ENCODE data around the gene RHBDD3. TPM values are rescaled to one million over a fixed set of nuclear protein-coding genes. Genes with fewer than 3 reads are reported as not detected.

RHBDD3 gene
- polyA plus RNA-seq, 3 donors = 4.0 to 11.1 (median 4.8) TPM

DNA sequence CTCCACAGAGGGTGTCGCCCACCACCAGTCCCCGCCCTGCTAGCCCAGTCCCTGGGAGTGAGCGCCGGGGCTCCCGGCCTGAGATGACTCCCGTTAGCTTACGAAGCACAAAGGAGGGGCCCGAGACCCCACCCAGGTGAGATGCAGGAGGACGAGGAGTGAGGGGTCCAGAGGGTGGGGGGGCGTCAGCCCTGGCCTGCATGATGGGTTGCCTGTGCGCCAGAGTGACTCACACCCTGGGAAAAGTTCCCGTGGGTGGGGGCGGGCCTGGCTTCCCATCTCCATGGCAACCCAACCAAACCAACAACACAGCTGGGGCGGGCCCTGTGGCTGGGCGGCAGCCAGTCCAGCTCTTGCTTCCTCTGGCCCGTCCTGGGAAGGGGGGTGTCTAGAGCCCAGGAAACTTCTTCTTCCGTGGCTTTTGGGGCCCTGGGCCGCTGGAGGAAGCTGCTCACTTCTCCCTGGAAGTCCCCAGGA lies 43.1 kb upstream of the RHBDD3 start:
- peak; percentile 97 to 100 (median 98) for DNase-seq
- Mint-ChIP-seq H3K27ac (peak overlapping the region; percentile 79 to 95 (median 86)), H3K36me3 (peaks cover 18 to 22% of the 10 kb centered on the region in 2 donors), H3K9me3 (peaks cover 4 to 26% (median 18%) of the 10 kb centered on the region in 7 donors), H3K4me1 (peaks cover 59% of the 10 kb centered on the region), H3K27me3 (ENCODE audit: low read depth in 3 of 3) (peaks cover 32 to 66% (median 49%) of the 10 kb centered on the region in 3 donors), H3K4me3 (peak overlapping the region; percentile 51 to 70)
- Histone ChIP-seq H3K9me3 (replicated peaks in 1 of 2; ENCODE audit: control insufficient read depth in 1 of 2, insufficient read depth in 1 of 2, low read length in 2 of 2) (peaks cover 4 to 13% of the 10 kb centered on the region in 2 donors), H3K9ac (ENCODE audit: insufficient read depth, low read length, poor library complexity, severe bottlenecking) (peak overlapping the region; percentile 55), H4K20me1 (ENCODE audit: insufficient read depth, low read length) (no peaks in the 10 kb centered on the region), H3K79me2 (ENCODE audit: insufficient read depth, low read length) (no peaks in the 10 kb centered on the region), H3K27me3 (ENCODE audit: control insufficient read depth in 2 of 2, insufficient read depth in 2 of 2, low read length in 2 of 2) (peaks cover 17 to 54% of the 10 kb centered on the region in 2 donors), H3K4me1 (ENCODE audit: control insufficient read depth in 1 of 2, insufficient read depth in 2 of 2, low read length in 2 of 2) (peaks cover 53 to 96% of the 10 kb centered on the region in 2 donors), H3K4me3 (replicated peaks in 1 of 3; ENCODE audit: low read depth in 2 of 3, low read length in 3 of 3) (peak overlapping the region in 1 of 3 experiments; percentile 29), H3K36me3 (replicated peaks in 1 of 2; ENCODE audit: control insufficient read depth in 1 of 2, insufficient read depth in 2 of 2, low read length in 2 of 2) (no peaks in the 10 kb centered on the region), H3K27ac (ENCODE audit: low read depth in 1 of 2, low read length in 2 of 2) (peak overlapping the region; percentile 31 to 75), H2AFZ (ENCODE audit: insufficient read depth, low read depth, low read length, poor library complexity, severe bottlenecking) (no peak overlapping the region), H3K4me2 (replicated peaks; ENCODE audit: extremely low read depth, low read length, poor library complexity, severe bottlenecking) (peak overlapping the region; percentile 64)
- WGBS (ENCODE audit: insufficient coverage) = 22% methylated on average over 9 of the region's 18 CpGs
- intact Hi-C loops (cut with micrococcal nuclease) = loop anchor here in 1 of 2 donors (5.0 kb wide), 1 partner anchor 76 kb away; the partner anchor contains the start of gene AP1B1
- TF ChIP-seq, protein P1, sequence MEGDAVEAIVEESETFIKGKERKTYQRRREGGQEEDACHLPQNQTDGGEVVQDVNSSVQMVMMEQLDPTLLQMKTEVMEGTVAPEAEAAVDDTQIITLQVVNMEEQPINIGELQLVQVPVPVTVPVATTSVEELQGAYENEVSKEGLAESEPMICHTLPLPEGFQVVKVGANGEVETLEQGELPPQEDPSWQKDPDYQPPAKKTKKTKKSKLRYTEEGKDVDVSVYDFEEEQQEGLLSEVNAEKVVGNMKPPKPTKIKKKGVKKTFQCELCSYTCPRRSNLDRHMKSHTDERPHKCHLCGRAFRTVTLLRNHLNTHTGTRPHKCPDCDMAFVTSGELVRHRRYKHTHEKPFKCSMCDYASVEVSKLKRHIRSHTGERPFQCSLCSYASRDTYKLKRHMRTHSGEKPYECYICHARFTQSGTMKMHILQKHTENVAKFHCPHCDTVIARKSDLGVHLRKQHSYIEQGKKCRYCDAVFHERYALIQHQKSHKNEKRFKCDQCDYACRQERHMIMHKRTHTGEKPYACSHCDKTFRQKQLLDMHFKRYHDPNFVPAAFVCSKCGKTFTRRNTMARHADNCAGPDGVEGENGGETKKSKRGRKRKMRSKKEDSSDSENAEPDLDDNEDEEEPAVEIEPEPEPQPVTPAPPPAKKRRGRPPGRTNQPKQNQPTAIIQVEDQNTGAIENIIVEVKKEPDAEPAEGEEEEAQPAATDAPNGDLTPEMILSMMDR (IDR thresholded peaks at IDR 0.05) = no peak

DNA sequence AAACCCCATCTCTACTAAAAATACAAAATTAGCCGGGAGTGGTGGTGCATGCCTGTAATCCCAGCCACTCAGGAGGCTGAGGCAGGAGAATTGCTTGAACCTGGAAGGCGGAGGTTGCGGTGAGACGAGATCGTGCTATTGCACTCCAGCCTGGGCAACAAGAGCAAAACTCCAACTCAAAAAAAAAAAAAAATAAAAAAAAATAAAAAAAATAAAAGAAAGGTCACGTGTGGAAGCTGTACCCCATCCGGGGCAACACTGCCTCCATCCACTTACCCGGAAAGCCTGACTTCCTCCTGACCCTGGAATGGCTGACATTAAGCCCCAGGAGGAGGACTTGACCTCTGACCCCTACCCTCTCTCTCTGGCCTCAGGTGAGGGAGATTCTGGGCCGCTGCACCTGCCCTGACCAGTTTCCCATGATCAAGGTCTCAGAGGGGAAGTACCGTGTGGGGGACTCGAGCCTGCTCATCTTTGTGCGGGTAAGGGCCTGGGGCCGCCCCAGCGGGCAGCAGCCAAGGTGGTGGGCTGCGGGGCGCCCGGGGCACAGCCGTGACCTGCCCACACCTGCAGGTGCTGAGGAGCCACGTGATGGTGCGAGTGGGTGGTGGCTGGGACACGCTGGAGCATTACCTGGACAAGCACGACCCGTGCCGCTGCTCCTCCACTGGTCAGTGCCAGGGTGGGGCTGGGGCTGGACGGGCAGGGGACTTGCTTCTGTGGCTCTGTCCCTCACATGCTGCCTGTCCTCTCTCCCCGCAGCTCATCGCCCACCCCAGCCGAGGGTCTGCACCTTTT lies 42.5 kb upstream of the RHBDD3 start:
- TF ChIP-seq, protein P1 (IDR thresholded peaks at IDR 0.05) = no peak
- H3K79me2 ChIP-seq (ENCODE audit: insufficient read depth, low read length) = no peaks in the 10 kb centered on the region
- H4K20me1 ChIP-seq (ENCODE audit: insufficient read depth, low read length) = no peaks in the 10 kb centered on the region
- no peak overlapping the region for H2AFZ ChIP-seq (ENCODE audit: insufficient read depth, low read depth, low read length, poor library complexity, severe bottlenecking)
- H3K9ac ChIP-seq (ENCODE audit: insufficient read depth, low read length, poor library complexity, severe bottlenecking) = peak overlapping the region; percentile 55
- Mint-ChIP-seq H3K4me3 (peak overlapping the region in 1 of 2 donors; percentile 46), H3K27ac (peak overlapping the region; percentile 63 to 94 (median 86)), H3K27me3 (ENCODE audit: low read depth in 3 of 3) (peaks cover 36 to 67% (median 54%) of the 10 kb centered on the region in 3 donors), H3K4me1 (peaks cover 60% of the 10 kb centered on the region), H3K36me3 (peaks cover 19 to 23% of the 10 kb centered on the region in 2 donors), H3K9me3 (peaks cover 4 to 26% (median 17%) of the 10 kb centered on the region in 7 donors)
- H3K4me2 ChIP-seq (replicated peaks; ENCODE audit: extremely low read depth, low read length, poor library complexity, severe bottlenecking) = peak overlapping the region; percentile 64
- peaks cover 4 to 11% of the 10 kb centered on the region in 2 donors for H3K9me3 ChIP-seq (replicated peaks in 1 of 2; ENCODE audit: control insufficient read depth in 1 of 2, insufficient read depth in 1 of 2, low read length in 2 of 2)
- DNase-seq = peak in 1 of 3 donors; percentile 29
- H3K4me3 ChIP-seq (replicated peaks in 1 of 3; ENCODE audit: low read depth in 2 of 3, low read length in 3 of 3) = peak overlapping the region in 1 of 3 experiments; percentile 29
- H3K4me1 ChIP-seq (ENCODE audit: control insufficient read depth in 1 of 2, insufficient read depth in 2 of 2, low read length in 2 of 2) = peaks cover 52 to 95% of the 10 kb centered on the region in 2 donors
- peak overlapping the region; percentile 31 to 65 for H3K27ac ChIP-seq (ENCODE audit: low read depth in 1 of 2, low read length in 2 of 2)
- H3K27me3 ChIP-seq (ENCODE audit: control insufficient read depth in 2 of 2, insufficient read depth in 2 of 2, low read length in 2 of 2) = peaks cover 15 to 56% of the 10 kb centered on the region in 2 donors
- intact Hi-C loops (cut with micrococcal nuclease) = loop anchor here in 1 of 2 donors (5.0 kb wide), 1 partner anchor 77 kb away; the partner anchor contains the start of gene AP1B1
- WGBS (ENCODE audit: insufficient coverage) = 80% methylated on average over 20 of the region's 28 CpGs
- no peaks in the 10 kb centered on the region for H3K36me3 ChIP-seq (replicated peaks in 1 of 2; ENCODE audit: control insufficient read depth in 1 of 2, insufficient read depth in 2 of 2, low read length in 2 of 2)

All from CD14-positive monocyte (primary cell).